ENCODE results near the gene KDM4C. TPM values are rescaled to one million over a fixed set of nuclear protein-coding genes. Genes with fewer than 3 reads are reported as not detected.

KDM4C gene
- total and polyA plus RNA-seq, 10 donors, result 11.1 to 85.5 (median 61.9) TPM

- Histone ChIP-seq H3K27ac (no peak overlapping the region), H3K27me3 (replicated peaks in 1 of 7) (no peaks in the 10 kb centered on the region), H3K36me3 (peaks cover 0 to 47% (median 7%) of the 10 kb centered on the region in 6 donors), H3K4me3 (no peak overlapping the region), H3K9me3 (peaks cover 0 to 8% (median 0%) of the 10 kb centered on the region in 8 donors), H3K4me1 (peaks cover 0 to 23% (median 13%) of the 10 kb centered on the region in 6 donors)
- no peak for DNase-seq
- 85 to 99% (median 98%) methylated on average over 4 of the region's 4 CpGs for WGBS, 5 donors
- intact Hi-C loops (cut with DNase I; ENCODE audit: low total_unique reads), result no loop called here
- TF ChIP-seq, protein P1, sequence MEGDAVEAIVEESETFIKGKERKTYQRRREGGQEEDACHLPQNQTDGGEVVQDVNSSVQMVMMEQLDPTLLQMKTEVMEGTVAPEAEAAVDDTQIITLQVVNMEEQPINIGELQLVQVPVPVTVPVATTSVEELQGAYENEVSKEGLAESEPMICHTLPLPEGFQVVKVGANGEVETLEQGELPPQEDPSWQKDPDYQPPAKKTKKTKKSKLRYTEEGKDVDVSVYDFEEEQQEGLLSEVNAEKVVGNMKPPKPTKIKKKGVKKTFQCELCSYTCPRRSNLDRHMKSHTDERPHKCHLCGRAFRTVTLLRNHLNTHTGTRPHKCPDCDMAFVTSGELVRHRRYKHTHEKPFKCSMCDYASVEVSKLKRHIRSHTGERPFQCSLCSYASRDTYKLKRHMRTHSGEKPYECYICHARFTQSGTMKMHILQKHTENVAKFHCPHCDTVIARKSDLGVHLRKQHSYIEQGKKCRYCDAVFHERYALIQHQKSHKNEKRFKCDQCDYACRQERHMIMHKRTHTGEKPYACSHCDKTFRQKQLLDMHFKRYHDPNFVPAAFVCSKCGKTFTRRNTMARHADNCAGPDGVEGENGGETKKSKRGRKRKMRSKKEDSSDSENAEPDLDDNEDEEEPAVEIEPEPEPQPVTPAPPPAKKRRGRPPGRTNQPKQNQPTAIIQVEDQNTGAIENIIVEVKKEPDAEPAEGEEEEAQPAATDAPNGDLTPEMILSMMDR (IDR thresholded peaks at IDR 0.05 in 8 of 11, conservative IDR thresholded peaks at IDR 0.05 in 3 of 11), result no peak
- TF ChIP-seq POLR2AphosphoS5 (IDR thresholded peaks at IDR 0.05), result no peak
- TF ChIP-seq POLR2A (IDR thresholded peaks at IDR 0.05), result no peak
These were observed 395.4 kb downstream of the KDM4C start for GRCh38 chr9:7153134-7153533.

GRCh38 chr9:7153566-7153965 is 395.8 kb downstream of the KDM4C start:
- TF ChIP-seq POLR2A (IDR thresholded peaks at IDR 0.05), result no peak
- no peak for TF ChIP-seq POLR2AphosphoS5 (IDR thresholded peaks at IDR 0.05)
- TF ChIP-seq, protein P1 (IDR thresholded peaks at IDR 0.05 in 8 of 11, conservative IDR thresholded peaks at IDR 0.05 in 3 of 11), result no peak
- Histone ChIP-seq H3K9me3 (peaks cover 0 to 8% (median 0%) of the 10 kb centered on the region in 8 donors), H3K27ac (no peak overlapping the region), H3K4me1 (peaks cover 0 to 23% (median 13%) of the 10 kb centered on the region in 6 donors), H3K27me3 (replicated peaks in 1 of 7) (no peaks in the 10 kb centered on the region), H3K4me3 (no peak overlapping the region), H3K36me3 (peaks cover 0 to 43% (median 2%) of the 10 kb centered on the region in 6 donors)
- no peak for DNase-seq
- intact Hi-C loops (cut with DNase I; ENCODE audit: low total_unique reads), result no loop called here
- WGBS, 5 donors, result 84 to 100% (median 95%) methylated on average over 1 of the region's 1 CpG

GRCh38 chr9:7154003-7154619 is 396.3 kb downstream of the KDM4C start:
- DNase-seq, result no peak
- TF ChIP-seq POLR2AphosphoS5 (IDR thresholded peaks at IDR 0.05), result no peak
- TF ChIP-seq, protein P1 (IDR thresholded peaks at IDR 0.05 in 8 of 11, conservative IDR thresholded peaks at IDR 0.05 in 3 of 11), result no peak
- no peak for TF ChIP-seq POLR2A (IDR thresholded peaks at IDR 0.05)
- WGBS, 5 donors, result 92 to 96% (median 94%) methylated on average over 8 to 9 of the region's 9 CpGs
- Histone ChIP-seq H3K4me3 (no peak overlapping the region), H3K27ac (no peak overlapping the region), H3K27me3 (replicated peaks in 1 of 7) (no peaks in the 10 kb centered on the region), H3K36me3 (peaks cover 0 to 37% (median 2%) of the 10 kb centered on the region in 6 donors), H3K9me3 (peaks cover 0 to 8% (median 0%) of the 10 kb centered on the region in 8 donors), H3K4me1 (peaks cover 0 to 18% (median 11%) of the 10 kb centered on the region in 6 donors)
- intact Hi-C loops (cut with DNase I; ENCODE audit: low total_unique reads), result no loop called here

- no peak for DNase-seq
- Histone ChIP-seq H3K36me3 (peaks cover 0 to 32% (median 2%) of the 10 kb centered on the region in 6 donors), H3K4me1 (peaks cover 0 to 13% (median 8%) of the 10 kb centered on the region in 6 donors), H3K27me3 (replicated peaks in 1 of 7) (no peaks in the 10 kb centered on the region), H3K27ac (no peak overlapping the region), H3K9me3 (peaks cover 0 to 8% (median 0%) of the 10 kb centered on the region in 8 donors), H3K4me3 (no peak overlapping the region)
- WGBS, 5 donors, result 87 to 95% (median 92%) methylated on average over 4 of the region's 4 CpGs
- TF ChIP-seq POLR2AphosphoS5 (IDR thresholded peaks at IDR 0.05) (no peak), POLR2A (IDR thresholded peaks at IDR 0.05) (no peak)
- TF ChIP-seq, protein P1 (IDR thresholded peaks at IDR 0.05 in 8 of 11, conservative IDR thresholded peaks at IDR 0.05 in 3 of 11), result no peak
- intact Hi-C loops (cut with DNase I; ENCODE audit: low total_unique reads), result no loop called here
These were observed 396.9 kb downstream of the KDM4C start for GRCh38 chr9:7154650-7155049.
